AG04449 (cell line): Measurements from ENCODE around the gene NXPH4.
A peak's percentile ranks its signal among the peaks of the same experiment; 100 is the strongest.

Source experiments
- CTCF ChIA-PET: fragments of 350-600 bp; formaldehyde crosslinking; extraction: SDS; loops from one replicate; lab custom pipeline; 2021; ENCODE audit warnings: antibody characterized with exemption; lab: Yijun Ruan, JAX
- POLR2A ChIA-PET: fragments of 400-600, 350-600 bp; formaldehyde crosslinking; extraction: SDS; loops from one replicate; lab custom pipeline; 2020; ENCODE audit warnings: antibody characterized with exemption, inconsistent platforms; lab: Yijun Ruan, JAX
- DNase-seq: peaks from one replicate; pipeline ENCODE4 v3.0.0-alpha.2; 2010; ENCODE audit warnings: low read depth, low spot score
- H3K4me3 ChIP-seq: 2 replicates; pipeline ENCODE4 v1.5.1; 2011; ENCODE audit warnings: low read depth, mild to moderate bottlenecking, control low read depth, low read length
- CTCF ChIP-seq: IDR thresholded peaks from one replicate; pipeline ENCODE4 v1.5.1; 2011; ENCODE audit warnings: mild to moderate bottlenecking, moderate library complexity, low read length, control low read depth, inconsistent platforms; ENCODE audit not compliant: insufficient read depth; ENCODE audit errors: missing control alignments

Gene NXPH4

GRCh38 chr12:57175428-57176138, 41.0 kb upstream of the NXPH4 start:
- ChIA-PET CTCF (interaction anchor here (1.0 to 26.2 kb wide), 25 partner anchors 8 to 112 kb away, joined by 3 to 874 read pairs (median 5); partner anchors contain the start of genes LRP1, SHMT2 and STAT6), POLR2A (interaction anchor here (1.2 to 2.2 kb wide), 2 partner anchors 45 to 48 kb away, joined by 3 to 8 read pairs; partner anchors contain the start of gene LRP1)

GRCh38 chr12:57176139-57176477, 40.5 kb upstream of the NXPH4 start:
- TF ChIP-seq CTCF, result no peak
- no peak for DNase-seq
- ChIA-PET POLR2A (interaction anchor here (0.7 to 2.2 kb wide), 2 partner anchors 12 to 48 kb away, joined by 3 to 8 read pairs; partner anchors contain the start of gene LRP1), CTCF (interaction anchor here (1.0 to 26.2 kb wide), 22 partner anchors 8 to 106 kb away, joined by 3 to 874 read pairs (median 6); partner anchors contain the start of genes LRP1, SHMT2 and STAT6)
- H3K4me3 ChIP-seq, result no peak overlapping the region

More at GRCh38 chr12:57175428-57176138, 41.0 kb upstream of the NXPH4 start:
- DNase-seq, result no peak
- no peak overlapping the region for H3K4me3 ChIP-seq
- peak; percentile 91 for TF ChIP-seq CTCF

- ChIA-PET CTCF (interaction anchor here (1.1 to 26.2 kb wide), 16 partner anchors 8 to 107 kb away, joined by 3 to 874 read pairs (median 12); partner anchors contain the start of genes LRP1 and STAT6), POLR2A (interaction anchor here (0.7 kb wide), 1 partner anchor 11 kb away, joined by 3 read pairs; no protein-coding TSS in a partner anchor)
- H3K4me3 ChIP-seq, result no peak overlapping the region
- no peak for TF ChIP-seq CTCF
- DNase-seq, result no peak
These were observed 39.7 kb upstream of the NXPH4 start for GRCh38 chr12:57176846-57177245.

GRCh38 chr12:57177354-57177753, 39.2 kb upstream of the NXPH4 start:
- DNase-seq, result no peak
- ChIA-PET POLR2A (no interaction called here), CTCF (interaction anchor here (1.8 to 26.2 kb wide), 5 partner anchors 10 to 67 kb away, joined by 4 to 874 read pairs (median 30); partner anchors contain the start of genes LRP1 and STAT6)
- no peak for TF ChIP-seq CTCF
- H3K4me3 ChIP-seq, result no peak overlapping the region

GRCh38 chr12:57178213-57178612, 38.4 kb upstream of the NXPH4 start:
- ChIA-PET POLR2A (no interaction called here), CTCF (interaction anchor here (1.0 to 26.2 kb wide), 4 partner anchors 9 to 64 kb away, joined by 3 to 874 read pairs (median 4); partner anchors contain the start of gene LRP1)
- no peak for DNase-seq
- TF ChIP-seq CTCF, result no peak
- H3K4me3 ChIP-seq, result no peak overlapping the region

- CTCF ChIA-PET, result interaction anchor here (1.1 to 26.2 kb wide), 6 partner anchors 8 to 67 kb away, joined by 3 to 874 read pairs (median 4); partner anchors contain the start of gene LRP1
- DNase-seq, result no peak
These were observed 37.1 kb upstream of the NXPH4 start for GRCh38 chr12:57179331-57180086.

More at GRCh38 chr12:57179331-57180086, 37.1 kb upstream of the NXPH4 start:
- no peak for TF ChIP-seq CTCF
- H3K4me3 ChIP-seq, result no peak overlapping the region
- POLR2A ChIA-PET, result interaction anchor here (0.6 kb wide), 1 partner anchor 52 kb away, joined by 3 read pairs; no protein-coding TSS in a partner anchor
